Coronary artery (tissue), 2 donors: ENCODE measurements around the gene ZGLP1.

Experiments
- DNase-seq: peaks from one replicate; pipeline ENCODE4 v3.0.0-alpha.2; 2017; ENCODE audit warnings: low spot score
- H3K27ac ChIP-seq, 2 donors: fragments of 200-600 bp; sonication (generic); one replicate each; pipeline ENCODE4 v1.5.1; 2016 to 2019
- H3K4me3 ChIP-seq: fragments of 200-600 bp; sonication (generic); 2 replicates; pipeline ENCODE4 v1.5.1; 2016; ENCODE audit warnings: mild to moderate bottlenecking, moderate library complexity
- CTCF ChIP-seq: fragments of 200-600 bp; sonication (generic); IDR thresholded peaks from one replicate; pipeline ENCODE4 v1.5.1; 2019; ENCODE audit warnings: antibody characterized with exemption

Gene ZGLP1

GRCh38 chr19:10288662-10289166 lies 20.9 kb downstream of the ZGLP1 start:
- peak overlapping the region; percentile 73 for H3K4me3 ChIP-seq
- DNase-seq = no peak
- TF ChIP-seq CTCF = no peak
- no peak overlapping the region for H3K27ac ChIP-seq

GRCh38 chr19:10286803-10287737 lies 22.5 kb downstream of the ZGLP1 start, which contains the start of gene ICAM4:
Gene ICAM4, plus strand, starts transcription at chr19:10286955. Its CDS starts 58 bp downstream, at chr19:10287013.
- peak within 1 kb of the TSS in 1 of 2 donors; percentile 5 for H3K27ac ChIP-seq
- H3K4me3 ChIP-seq = peak within 1 kb of the TSS; percentile 25
- DNase-seq = no peak
- TF ChIP-seq CTCF = no peak

DNA sequence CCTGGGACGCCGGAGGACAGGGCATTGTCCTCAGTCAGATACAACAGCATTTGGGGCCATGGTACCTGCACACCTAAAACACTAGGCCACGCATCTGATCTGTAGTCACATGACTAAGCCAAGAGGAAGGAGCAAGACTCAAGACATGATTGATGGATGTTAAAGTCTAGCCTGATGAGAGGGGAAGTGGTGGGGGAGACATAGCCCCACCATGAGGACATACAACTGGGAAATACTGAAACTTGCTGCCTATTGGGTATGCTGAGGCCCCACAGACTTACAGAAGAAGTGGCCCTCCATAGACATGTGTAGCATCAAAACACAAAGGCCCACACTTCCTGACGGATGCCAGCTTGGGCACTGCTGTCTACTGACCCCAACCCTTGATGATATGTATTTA lies 24.2 kb downstream of the ZGLP1 start:
- no peak for TF ChIP-seq CTCF
- no peak overlapping the region for H3K4me3 ChIP-seq
- DNase-seq = no peak
- no peak overlapping the region for H3K27ac ChIP-seq

DNA sequence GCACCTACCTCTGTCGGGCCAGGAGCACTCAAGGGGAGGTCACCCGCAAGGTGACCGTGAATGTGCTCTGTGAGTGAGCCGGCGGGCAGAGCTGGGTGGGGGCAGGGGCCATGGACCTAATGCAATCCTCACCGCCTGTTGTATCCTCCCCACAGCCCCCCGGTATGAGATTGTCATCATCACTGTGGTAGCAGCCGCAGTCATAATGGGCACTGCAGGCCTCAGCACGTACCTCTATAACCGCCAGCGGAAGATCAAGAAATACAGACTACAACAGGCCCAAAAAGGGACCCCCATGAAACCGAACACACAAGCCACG lies 24.7 kb downstream of the ZGLP1 start:
- Histone ChIP-seq H3K27ac (no peak overlapping the region), H3K4me3 (no peak overlapping the region)
- TF ChIP-seq CTCF = no peak
- no peak for DNase-seq

DNA sequence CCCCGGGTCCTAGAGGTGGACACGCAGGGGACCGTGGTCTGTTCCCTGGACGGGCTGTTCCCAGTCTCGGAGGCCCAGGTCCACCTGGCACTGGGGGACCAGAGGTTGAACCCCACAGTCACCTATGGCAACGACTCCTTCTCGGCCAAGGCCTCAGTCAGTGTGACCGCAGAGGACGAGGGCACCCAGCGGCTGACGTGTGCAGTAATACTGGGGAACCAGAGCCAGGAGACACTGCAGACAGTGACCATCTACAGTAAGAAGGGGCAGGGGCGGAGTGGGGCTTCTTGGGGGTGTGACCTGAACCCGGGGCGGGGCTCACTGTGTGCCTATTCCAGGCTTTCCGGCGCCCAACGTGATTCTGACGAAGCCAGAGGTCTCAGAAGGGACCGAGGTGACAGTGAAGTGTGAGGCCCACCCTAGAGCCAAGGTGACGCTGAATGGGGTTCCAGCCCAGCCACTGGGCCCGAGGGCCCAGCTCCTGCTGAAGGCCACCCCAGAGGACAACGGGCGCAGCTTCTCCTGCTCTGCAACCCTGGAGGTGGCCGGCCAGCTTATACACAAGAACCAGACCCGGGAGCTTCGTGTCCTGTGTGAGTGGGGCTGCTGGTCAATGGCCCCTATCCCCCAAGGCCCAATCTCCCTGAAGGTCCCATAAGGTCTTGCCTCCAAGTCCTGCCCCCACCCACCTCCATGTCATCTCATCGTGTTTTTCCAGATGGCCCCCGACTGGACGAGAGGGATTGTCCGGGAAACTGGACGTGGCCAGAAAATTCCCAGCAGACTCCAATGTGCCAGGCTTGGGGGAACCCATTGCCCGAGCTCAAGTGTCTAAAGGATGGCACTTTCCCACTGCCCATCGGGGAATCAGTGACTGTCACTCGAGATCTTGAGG lies 25.3 kb downstream of the ZGLP1 start:
- Histone ChIP-seq H3K27ac (no peak overlapping the region), H3K4me3 (no peak overlapping the region)
- DNase-seq = no peak

More for the DNA sequence above, 25.3 kb downstream of the ZGLP1 start:
- TF ChIP-seq CTCF = no peak
